ENCODE measurements around the gene CADPS2. TPM values are rescaled to one million over a fixed set of nuclear protein-coding genes. Genes with fewer than 3 reads are reported as not detected.

Gene CADPS2
- total RNA-seq: 100 to 1,000 TPM in 1 of 9 donors, 10 to 100 TPM in 8; 31.2 to 103 (median 41.0) TPM
- polyA plus RNA-seq: 10 to 100 TPM; 14.6 to 47.0 (median 14.7) TPM
- long read RNA-seq, donor 1: 0 reads
- long read RNA-seq, donor 2: 0 reads
- long read RNA-seq, donor 3: 0 reads
- long read RNA-seq, donor 4, partial matches to known transcripts: 2 of 5 reads
- long read RNA-seq, donor 4, other reads (novel, unspliced or antisense): 3 of 5 reads
- long read RNA-seq, donor 5, partial matches to known transcripts: 3 of 105 reads
- long read RNA-seq, donor 5, other reads (novel, unspliced or antisense): 102 of 105 reads
- long read RNA-seq, donor 6, partial matches to known transcripts: 1 of 2 reads
- long read RNA-seq, donor 6, other reads (novel, unspliced or antisense): 1 of 2 reads
- long read RNA-seq, donor 7: 0 reads
- long read RNA-seq, donor 8, partial matches to known transcripts: 6 of 6 reads
- long read RNA-seq, donor 8, other reads (novel, unspliced or antisense): 0 of 6 reads
- long read RNA-seq, donor 9: 0 reads
- long read RNA-seq, donor 10: 0 reads

DNA sequence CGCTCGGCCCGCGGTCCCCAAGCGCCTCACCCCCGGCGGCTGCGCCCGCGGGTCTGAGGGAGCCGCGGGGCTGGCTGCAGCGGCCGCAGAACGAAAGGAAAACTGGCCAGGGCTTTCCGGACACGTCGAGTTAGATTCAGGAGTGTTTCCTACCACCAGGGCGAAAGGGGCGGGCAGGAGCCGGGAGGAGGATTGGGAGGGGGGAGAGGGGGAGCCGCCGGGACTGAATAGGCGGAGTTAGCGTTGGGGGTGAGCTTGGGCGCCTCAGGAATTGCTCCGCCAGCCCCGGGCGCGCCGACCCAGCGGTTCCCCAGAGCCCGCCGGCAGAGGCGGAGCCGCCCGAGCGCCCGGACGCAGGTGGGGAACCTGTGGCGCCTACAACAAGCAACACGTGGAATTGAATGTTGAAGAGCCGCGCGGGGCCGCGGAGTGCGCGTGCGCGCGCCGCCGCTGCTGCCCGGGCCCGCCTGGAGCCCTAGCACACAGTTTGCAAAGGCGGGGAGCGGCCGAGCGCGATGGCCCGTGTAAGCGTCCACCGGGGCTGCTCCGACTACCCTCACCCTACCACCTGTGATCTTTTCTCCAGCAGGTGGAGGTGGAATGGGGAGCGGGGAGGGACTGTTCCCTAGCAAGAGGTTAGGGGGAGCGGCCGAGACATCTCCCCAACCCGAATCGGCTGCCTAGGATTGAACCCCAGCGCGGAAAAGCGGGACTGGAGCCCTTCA, at the start of gene CADPS2:
Gene CADPS2 (minus strand): TSS at position 104 of the 725 bp plus-strand sequence. CDS start 123 bp downstream, outside the sequence.
- H3K36me3 ChIP-seq (replicated peaks in 1 of 2): no peaks in the 10 kb centered on the region
- intact Hi-C loops (cut with DNase I): no loop called here
- WGBS, 4 donors: 0 to 1% (median 0%) methylated on average over 5 to 73 of the region's 73 CpGs
- H3K27me3 ChIP-seq: no peaks in the 10 kb centered on the region
- peak within 1 kb of the TSS; percentile 68 to 91 (median 74) for H3K4me3 ChIP-seq
- peaks cover 0 to 39% of the 10 kb centered on the region in 2 donors for H3K4me1 ChIP-seq (replicated peaks in 1 of 2)
- no peaks in the 10 kb centered on the region for H3K9me3 ChIP-seq (replicated peaks in 1 of 3)
- H3K27ac ChIP-seq: peak within 1 kb of the TSS; percentile 90 to 97 (median 93)
- peak; percentile 68 to 89 for TF ChIP-seq POLR2A (IDR thresholded peaks at IDR 0.05)
- TF ChIP-seq, protein P1, sequence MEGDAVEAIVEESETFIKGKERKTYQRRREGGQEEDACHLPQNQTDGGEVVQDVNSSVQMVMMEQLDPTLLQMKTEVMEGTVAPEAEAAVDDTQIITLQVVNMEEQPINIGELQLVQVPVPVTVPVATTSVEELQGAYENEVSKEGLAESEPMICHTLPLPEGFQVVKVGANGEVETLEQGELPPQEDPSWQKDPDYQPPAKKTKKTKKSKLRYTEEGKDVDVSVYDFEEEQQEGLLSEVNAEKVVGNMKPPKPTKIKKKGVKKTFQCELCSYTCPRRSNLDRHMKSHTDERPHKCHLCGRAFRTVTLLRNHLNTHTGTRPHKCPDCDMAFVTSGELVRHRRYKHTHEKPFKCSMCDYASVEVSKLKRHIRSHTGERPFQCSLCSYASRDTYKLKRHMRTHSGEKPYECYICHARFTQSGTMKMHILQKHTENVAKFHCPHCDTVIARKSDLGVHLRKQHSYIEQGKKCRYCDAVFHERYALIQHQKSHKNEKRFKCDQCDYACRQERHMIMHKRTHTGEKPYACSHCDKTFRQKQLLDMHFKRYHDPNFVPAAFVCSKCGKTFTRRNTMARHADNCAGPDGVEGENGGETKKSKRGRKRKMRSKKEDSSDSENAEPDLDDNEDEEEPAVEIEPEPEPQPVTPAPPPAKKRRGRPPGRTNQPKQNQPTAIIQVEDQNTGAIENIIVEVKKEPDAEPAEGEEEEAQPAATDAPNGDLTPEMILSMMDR (IDR thresholded peaks at IDR 0.05): peak; percentile 15 to 54 (median 45)
- DNase-seq: peak; percentile 89 to 96 (median 94)

DNA sequence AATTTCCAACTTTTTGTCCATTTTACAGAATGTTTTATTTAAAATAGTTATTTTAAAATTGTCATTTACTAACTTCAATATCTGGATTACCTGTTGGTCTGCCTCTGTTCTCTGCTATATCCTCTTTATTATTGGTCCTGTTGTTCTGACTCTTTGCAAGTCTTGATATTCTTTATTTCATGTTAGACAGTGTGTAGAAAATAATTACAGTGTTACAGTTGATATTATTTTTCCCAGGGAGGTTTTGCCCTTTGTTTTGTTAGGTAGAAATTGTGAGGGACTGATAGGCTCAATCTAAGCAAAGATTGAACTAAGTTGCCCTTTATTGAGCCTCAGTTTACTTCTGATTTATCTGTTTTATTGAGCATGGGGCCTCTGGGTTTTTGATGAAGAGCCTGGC, 49.4 kb upstream of the CADPS2 start:
- intact Hi-C loops (cut with DNase I): no loop called here

DNA sequence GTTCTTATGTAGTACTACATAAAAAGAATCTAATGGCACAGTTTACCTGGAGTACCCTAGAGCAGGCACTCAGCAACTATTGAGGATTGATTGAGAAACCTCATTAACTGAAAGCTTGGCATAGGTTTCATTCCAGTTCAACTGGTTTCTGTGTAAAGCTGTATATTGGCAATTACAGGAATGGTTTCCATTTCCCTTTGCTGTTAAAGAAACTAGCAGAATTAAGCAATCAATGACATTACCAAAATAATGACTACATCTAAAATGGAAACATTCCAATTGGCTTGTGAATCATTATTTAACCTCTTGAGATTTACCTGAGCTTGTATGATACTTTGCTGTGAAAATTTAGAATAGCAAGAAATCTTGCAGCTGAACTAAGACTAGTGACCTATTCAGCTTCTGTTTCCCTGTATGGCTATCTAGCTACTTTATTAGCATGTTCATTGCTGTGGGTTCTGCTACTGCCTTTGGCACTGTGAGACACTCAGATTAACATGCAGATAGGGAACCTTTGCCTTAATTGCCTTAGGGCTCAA, 33.5 kb upstream of the CADPS2 start:
- H3K27me3 ChIP-seq: no peaks in the 10 kb centered on the region
- no peak overlapping the region for H3K27ac ChIP-seq
- no peaks in the 10 kb centered on the region for H3K9me3 ChIP-seq (replicated peaks in 1 of 3)
- DNase-seq: no peak
- intact Hi-C loops (cut with DNase I): no loop called here
- TF ChIP-seq, protein P1 (IDR thresholded peaks at IDR 0.05): no peak
- no peak for TF ChIP-seq POLR2A (IDR thresholded peaks at IDR 0.05)
- no peak overlapping the region for H3K4me3 ChIP-seq
- H3K4me1 ChIP-seq (replicated peaks in 1 of 2): no peaks in the 10 kb centered on the region
- H3K36me3 ChIP-seq (replicated peaks in 1 of 2): no peaks in the 10 kb centered on the region

More for the DNA sequence above, 49.4 kb upstream of the CADPS2 start:
- no peak for DNase-seq
- H3K27me3 ChIP-seq: no peaks in the 10 kb centered on the region
- H3K36me3 ChIP-seq (replicated peaks in 1 of 2): no peaks in the 10 kb centered on the region
- TF ChIP-seq, protein P1 (IDR thresholded peaks at IDR 0.05): no peak
- no peak for TF ChIP-seq POLR2A (IDR thresholded peaks at IDR 0.05)
- H3K9me3 ChIP-seq (replicated peaks in 1 of 3): no peaks in the 10 kb centered on the region
- no peak overlapping the region for H3K4me3 ChIP-seq
- H3K4me1 ChIP-seq (replicated peaks in 1 of 2): no peaks in the 10 kb centered on the region
- no peak overlapping the region for H3K27ac ChIP-seq

DNA sequence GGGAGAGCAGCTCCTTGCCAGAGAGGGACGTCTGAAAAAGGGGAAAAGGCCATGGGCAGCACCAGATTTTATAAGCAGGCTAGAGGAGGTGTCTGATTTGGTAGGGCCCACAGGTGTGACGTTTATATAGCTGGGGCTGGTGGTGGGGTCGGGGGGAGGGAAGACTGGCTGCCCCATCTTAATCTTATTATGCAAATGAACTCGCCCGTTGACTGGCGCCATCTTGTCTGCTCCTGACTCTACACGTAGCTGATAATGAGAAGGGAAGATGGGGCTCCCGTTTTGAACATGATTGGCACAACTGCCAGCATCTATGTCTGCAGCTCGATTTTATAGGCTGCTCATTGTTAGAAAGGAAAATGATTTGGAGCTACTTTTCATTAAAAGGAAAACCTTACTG, 28.6 kb upstream of the CADPS2 start:
- no peak overlapping the region for H3K27ac ChIP-seq
- no peaks in the 10 kb centered on the region for H3K36me3 ChIP-seq (replicated peaks in 1 of 2)
- no peak for DNase-seq
- 79 to 84% (median 82%) methylated on average over 9 of the region's 9 CpGs for WGBS, 4 donors
- H3K27me3 ChIP-seq: no peaks in the 10 kb centered on the region
- no peaks in the 10 kb centered on the region for H3K4me1 ChIP-seq (replicated peaks in 1 of 2)
- intact Hi-C loops (cut with DNase I): no loop called here
- H3K9me3 ChIP-seq (replicated peaks in 1 of 3): no peaks in the 10 kb centered on the region
- no peak for TF ChIP-seq POLR2A (IDR thresholded peaks at IDR 0.05)
- TF ChIP-seq, protein P1 (IDR thresholded peaks at IDR 0.05): no peak
- no peak overlapping the region for H3K4me3 ChIP-seq
